ENCODE data around the gene SLFN13.

DNA sequence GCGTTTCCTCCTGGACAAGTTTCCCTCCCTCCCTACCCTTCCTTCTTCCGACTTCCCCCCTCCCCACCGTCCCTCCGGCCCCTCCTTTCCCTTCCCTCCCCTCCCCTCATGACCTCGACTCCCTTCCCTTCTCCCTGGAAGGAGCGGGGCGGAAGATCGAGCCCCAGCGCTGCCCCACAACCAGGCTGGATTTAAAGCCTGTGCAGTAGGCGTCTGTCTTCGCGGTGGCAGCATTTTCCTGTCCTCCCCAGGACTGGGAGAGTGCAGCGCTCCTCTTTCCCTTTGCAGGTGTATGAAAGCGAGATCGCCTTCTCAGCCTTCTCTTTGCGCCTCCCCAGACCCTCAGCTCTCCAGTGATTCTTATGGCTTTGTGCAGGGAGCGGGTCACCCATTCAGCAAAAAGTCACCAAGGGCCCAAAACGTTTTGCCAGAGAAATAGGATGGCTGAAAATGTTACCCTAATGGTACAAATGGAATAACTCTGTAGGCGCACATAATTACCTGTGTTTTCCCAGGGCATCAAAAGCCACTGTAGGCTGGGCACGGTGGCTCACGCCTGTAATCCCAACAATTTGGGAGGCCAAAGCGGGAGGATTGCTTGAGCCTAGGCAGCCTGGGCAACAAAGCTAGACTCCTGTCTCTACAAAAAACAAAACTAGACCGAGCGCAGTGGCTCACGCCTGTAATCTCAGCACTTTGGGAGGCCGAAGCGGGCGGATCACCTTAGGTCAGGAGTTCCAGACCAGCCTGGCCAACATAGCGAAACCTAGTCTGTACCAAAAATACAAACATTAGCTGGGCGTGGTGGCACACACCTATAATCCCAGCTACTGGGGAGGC, 48.1 kb upstream of the SLFN13 start:
- TF ChIP-seq POLR2A (IDR thresholded peaks at IDR 0.05; ENCODE audit: borderline replicate concordance, extremely low read depth, insufficient read depth, insufficient read length) (no peak), CTCF (IDR thresholded peaks at IDR 0.05 in 2 of 3, conservative IDR thresholded peaks at IDR 0.05 in 1 of 3; ENCODE audit: borderline replicate concordance in 1 of 3, insufficient read depth in 1 of 3, low read depth in 2 of 3, low read length in 2 of 3) (no peak), YY1 (IDR thresholded peaks at IDR 0.05; ENCODE audit: extremely low read depth, insufficient replicate concordance, low read depth, low read length) (no peak), ATF3 (IDR thresholded peaks at IDR 0.05) (no peak), EZH2phosphoT487 (IDR thresholded peaks at IDR 0.05; ENCODE audit: borderline replicate concordance) (no peak)
